Uterus (tissue), 2 donors: ENCODE results near the gene IRS2.

Experiments used
- POLR2A ChIP-seq, 2 donors: fragments of 450-650 bp; IDR thresholded peaks; one replicate each; pipeline ENCODE4 v1.6.1; 2016; ENCODE audit warnings: antibody characterized with exemption in 2 of 2, mild to moderate bottlenecking in 1 of 2, moderate library complexity in 1 of 2
- TF ChIP-seq, protein P1 (sequence below), 4 experiments: fragments of 200-600 bp in 2 of 4; fragments of 450-650 bp in 2 of 4; sonication (generic) in 2 of 4; IDR thresholded peaks; one replicate each; pipeline ENCODE4 v1.5.1; 2016 to 2019; ENCODE audit warnings: antibody characterized with exemption in 4 of 4, mild to moderate bottlenecking in 2 of 4, moderate library complexity in 1 of 4

DNA sequence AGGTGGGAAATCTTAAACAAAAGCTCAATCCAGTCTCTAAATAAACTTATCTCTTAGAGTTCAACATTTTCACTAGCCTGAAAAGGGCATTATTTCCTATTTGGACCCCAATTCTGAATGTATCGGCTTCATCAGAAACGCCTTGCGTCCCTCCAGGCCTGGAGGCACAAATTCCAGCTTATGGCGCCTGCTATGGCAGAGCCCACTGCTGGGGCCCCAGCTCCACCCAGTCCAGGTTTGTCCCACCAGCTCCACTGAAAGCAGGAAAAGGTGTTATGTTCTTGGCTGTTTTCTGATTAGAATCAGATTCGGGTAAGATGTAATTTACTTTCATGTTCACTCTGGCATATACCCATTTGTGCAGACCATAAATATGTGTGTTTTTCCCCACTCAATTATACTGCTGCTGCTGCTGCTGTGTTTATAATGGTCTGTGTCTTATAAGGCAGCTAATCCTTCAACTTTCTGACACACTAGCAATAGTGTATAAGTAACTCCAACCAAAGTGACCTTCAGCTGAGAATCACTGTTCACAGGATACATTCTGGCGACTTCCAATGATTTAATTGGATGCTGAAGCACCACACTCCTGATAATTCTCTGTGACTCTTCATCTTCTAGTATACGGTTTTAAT, 6.4 kb downstream of the IRS2 start:
- TF ChIP-seq, protein P1, sequence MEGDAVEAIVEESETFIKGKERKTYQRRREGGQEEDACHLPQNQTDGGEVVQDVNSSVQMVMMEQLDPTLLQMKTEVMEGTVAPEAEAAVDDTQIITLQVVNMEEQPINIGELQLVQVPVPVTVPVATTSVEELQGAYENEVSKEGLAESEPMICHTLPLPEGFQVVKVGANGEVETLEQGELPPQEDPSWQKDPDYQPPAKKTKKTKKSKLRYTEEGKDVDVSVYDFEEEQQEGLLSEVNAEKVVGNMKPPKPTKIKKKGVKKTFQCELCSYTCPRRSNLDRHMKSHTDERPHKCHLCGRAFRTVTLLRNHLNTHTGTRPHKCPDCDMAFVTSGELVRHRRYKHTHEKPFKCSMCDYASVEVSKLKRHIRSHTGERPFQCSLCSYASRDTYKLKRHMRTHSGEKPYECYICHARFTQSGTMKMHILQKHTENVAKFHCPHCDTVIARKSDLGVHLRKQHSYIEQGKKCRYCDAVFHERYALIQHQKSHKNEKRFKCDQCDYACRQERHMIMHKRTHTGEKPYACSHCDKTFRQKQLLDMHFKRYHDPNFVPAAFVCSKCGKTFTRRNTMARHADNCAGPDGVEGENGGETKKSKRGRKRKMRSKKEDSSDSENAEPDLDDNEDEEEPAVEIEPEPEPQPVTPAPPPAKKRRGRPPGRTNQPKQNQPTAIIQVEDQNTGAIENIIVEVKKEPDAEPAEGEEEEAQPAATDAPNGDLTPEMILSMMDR (IDR thresholded peaks at IDR 0.05): no peak
- no peak for TF ChIP-seq POLR2A (IDR thresholded peaks at IDR 0.05)
